H1 (cell line): ENCODE measurements around the gene ACTL8. TPM values are rescaled to one million over a fixed set of nuclear protein-coding genes. Genes with fewer than 3 reads are reported as not detected.

ENCODE experiments used
- CREB1 ChIP-seq: IDR thresholded peaks from 2 replicates; pipeline ENCODE4 v1.6.1; 2012; ENCODE audit warnings: inconsistent platforms
- GABPA ChIP-seq: IDR thresholded peaks from 2 replicates; pipeline ENCODE4 v1.6.1; 2011; ENCODE audit warnings: mild to moderate bottlenecking, low read length, moderate library complexity, borderline replicate concordance; ENCODE audit not compliant: insufficient read depth
- GTF2F1 ChIP-seq: IDR thresholded peaks from 2 replicates; pipeline ENCODE4 v1.6.1; 2012; ENCODE audit warnings: low read depth, low read length, improper control_type of control experiment, borderline replicate concordance
- RBBP5 ChIP-seq: IDR thresholded peaks from 2 replicates; pipeline ENCODE4 v1.7.1; 2012; ENCODE audit warnings: low read depth, mild to moderate bottlenecking, inconsistent platforms, low read length, moderate library complexity, borderline replicate concordance
- RNF2 ChIP-seq: fragments of 200-900, 300-1000 bp; sonication (generic); IDR thresholded peaks from 2 replicates; pipeline ENCODE4 v1.7.1; 2016; ENCODE audit warnings: borderline replicate concordance, low read depth, mild to moderate bottlenecking, antibody characterized with exemption, low read length; ENCODE audit not compliant: poor library complexity, severe bottlenecking; ENCODE audit errors: missing control alignments
- SUZ12 ChIP-seq: fragments of 200-600 bp; sonication (generic); IDR thresholded peaks from 2 replicates; pipeline ENCODE4 v1.6.1; 2012; ENCODE audit warnings: mild to moderate bottlenecking, inconsistent platforms, low read length, moderate library complexity, mixed read lengths
- TAF7 ChIP-seq: optimal IDR thresholded peaks from 2 replicates; pipeline ENCODE3; 2011; ENCODE audit warnings: low read depth, mild to moderate bottlenecking, inconsistent platforms, low read length, moderate library complexity, borderline replicate concordance
- TBP ChIP-seq: IDR thresholded peaks from 2 replicates; pipeline ENCODE4 v1.6.1; 2011; ENCODE audit warnings: low read depth, low read length, improper control_type of control experiment
- TCF12 ChIP-seq: IDR thresholded peaks from 2 replicates; pipeline ENCODE4 v1.6.1; 2011; ENCODE audit warnings: low read depth, mild to moderate bottlenecking, low read length
- polyA plus RNA-seq, 7 experiments: library from polyadenylated mRNA; depleted of rRNA in 3 of 7; stranded (reverse) in 5 of 7; unstranded in 2 of 7; fragments of >200 nt in 5 of 7; fragments of 200-250 nt in 2 of 7; gene quantifications; 1 replicate in 5 of 7; 2 replicates in 1 of 7; 4 replicates in 1 of 7; pipeline versions ENCODE4 v1.2.1 to v1.2.3, GENCODE V29; 2011 to 2013; ENCODE audit warnings: missing spikeins in 2 of 7, mixed read lengths in 2 of 7
- total RNA-seq: library from RNA; stranded (reverse); fragmentation: NEBNext Ultra II Directional; extraction: Animal tissue kit (Norgen Biotek cat#: 25700); gene quantifications from 2 replicates; pipeline ENCODE4 v1.2.1, GENCODE V29; 2021
- TF ChIP-seq, protein P1 (sequence below): fragments of 300-600 bp; sonication (generic); IDR thresholded peaks from 2 replicates; pipeline ENCODE4 v1.7.1; 2012; ENCODE audit warnings: low read length, moderate library complexity, mild to moderate bottlenecking, inconsistent platforms; ENCODE audit not compliant: insufficient replicate concordance

ACTL8 gene
- total and polyA plus RNA-seq, 2 of the 8 experiments (the other 6 are each of a cell fraction or from before 2014, with no cell fraction given) = 0.33 to 0.47 TPM

DNA sequence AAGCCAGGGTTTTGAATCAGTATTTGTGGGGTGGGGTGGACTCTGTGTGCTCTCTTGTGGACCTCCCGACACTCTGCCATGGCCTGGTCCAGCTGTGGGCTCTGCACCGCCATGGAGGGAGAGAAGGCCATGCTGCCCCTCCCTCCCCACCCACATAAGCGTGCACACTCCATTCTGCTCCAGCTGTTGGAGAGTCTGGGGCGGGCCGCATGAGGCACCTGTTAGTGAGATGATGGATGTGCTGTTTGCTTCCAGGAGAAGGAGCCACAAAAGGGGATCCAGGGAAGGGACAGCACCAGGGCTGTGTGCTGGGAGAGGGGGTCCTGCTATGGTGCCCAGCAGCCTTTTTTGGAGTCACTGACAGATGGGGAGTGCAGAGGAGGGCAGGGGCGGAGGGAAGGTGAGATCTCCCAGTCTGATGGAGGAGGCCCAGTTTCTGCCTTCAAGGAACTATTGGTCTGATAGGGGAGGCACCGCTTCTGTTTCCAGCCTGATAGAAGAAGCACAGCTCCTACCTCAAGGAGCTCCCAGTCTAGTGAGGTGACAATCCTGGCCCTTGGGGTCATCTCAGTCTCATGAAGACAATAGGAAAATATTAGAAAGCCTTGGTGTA, 101.5 kb downstream of the ACTL8 start (continued):
- TF ChIP-seq, protein P1, sequence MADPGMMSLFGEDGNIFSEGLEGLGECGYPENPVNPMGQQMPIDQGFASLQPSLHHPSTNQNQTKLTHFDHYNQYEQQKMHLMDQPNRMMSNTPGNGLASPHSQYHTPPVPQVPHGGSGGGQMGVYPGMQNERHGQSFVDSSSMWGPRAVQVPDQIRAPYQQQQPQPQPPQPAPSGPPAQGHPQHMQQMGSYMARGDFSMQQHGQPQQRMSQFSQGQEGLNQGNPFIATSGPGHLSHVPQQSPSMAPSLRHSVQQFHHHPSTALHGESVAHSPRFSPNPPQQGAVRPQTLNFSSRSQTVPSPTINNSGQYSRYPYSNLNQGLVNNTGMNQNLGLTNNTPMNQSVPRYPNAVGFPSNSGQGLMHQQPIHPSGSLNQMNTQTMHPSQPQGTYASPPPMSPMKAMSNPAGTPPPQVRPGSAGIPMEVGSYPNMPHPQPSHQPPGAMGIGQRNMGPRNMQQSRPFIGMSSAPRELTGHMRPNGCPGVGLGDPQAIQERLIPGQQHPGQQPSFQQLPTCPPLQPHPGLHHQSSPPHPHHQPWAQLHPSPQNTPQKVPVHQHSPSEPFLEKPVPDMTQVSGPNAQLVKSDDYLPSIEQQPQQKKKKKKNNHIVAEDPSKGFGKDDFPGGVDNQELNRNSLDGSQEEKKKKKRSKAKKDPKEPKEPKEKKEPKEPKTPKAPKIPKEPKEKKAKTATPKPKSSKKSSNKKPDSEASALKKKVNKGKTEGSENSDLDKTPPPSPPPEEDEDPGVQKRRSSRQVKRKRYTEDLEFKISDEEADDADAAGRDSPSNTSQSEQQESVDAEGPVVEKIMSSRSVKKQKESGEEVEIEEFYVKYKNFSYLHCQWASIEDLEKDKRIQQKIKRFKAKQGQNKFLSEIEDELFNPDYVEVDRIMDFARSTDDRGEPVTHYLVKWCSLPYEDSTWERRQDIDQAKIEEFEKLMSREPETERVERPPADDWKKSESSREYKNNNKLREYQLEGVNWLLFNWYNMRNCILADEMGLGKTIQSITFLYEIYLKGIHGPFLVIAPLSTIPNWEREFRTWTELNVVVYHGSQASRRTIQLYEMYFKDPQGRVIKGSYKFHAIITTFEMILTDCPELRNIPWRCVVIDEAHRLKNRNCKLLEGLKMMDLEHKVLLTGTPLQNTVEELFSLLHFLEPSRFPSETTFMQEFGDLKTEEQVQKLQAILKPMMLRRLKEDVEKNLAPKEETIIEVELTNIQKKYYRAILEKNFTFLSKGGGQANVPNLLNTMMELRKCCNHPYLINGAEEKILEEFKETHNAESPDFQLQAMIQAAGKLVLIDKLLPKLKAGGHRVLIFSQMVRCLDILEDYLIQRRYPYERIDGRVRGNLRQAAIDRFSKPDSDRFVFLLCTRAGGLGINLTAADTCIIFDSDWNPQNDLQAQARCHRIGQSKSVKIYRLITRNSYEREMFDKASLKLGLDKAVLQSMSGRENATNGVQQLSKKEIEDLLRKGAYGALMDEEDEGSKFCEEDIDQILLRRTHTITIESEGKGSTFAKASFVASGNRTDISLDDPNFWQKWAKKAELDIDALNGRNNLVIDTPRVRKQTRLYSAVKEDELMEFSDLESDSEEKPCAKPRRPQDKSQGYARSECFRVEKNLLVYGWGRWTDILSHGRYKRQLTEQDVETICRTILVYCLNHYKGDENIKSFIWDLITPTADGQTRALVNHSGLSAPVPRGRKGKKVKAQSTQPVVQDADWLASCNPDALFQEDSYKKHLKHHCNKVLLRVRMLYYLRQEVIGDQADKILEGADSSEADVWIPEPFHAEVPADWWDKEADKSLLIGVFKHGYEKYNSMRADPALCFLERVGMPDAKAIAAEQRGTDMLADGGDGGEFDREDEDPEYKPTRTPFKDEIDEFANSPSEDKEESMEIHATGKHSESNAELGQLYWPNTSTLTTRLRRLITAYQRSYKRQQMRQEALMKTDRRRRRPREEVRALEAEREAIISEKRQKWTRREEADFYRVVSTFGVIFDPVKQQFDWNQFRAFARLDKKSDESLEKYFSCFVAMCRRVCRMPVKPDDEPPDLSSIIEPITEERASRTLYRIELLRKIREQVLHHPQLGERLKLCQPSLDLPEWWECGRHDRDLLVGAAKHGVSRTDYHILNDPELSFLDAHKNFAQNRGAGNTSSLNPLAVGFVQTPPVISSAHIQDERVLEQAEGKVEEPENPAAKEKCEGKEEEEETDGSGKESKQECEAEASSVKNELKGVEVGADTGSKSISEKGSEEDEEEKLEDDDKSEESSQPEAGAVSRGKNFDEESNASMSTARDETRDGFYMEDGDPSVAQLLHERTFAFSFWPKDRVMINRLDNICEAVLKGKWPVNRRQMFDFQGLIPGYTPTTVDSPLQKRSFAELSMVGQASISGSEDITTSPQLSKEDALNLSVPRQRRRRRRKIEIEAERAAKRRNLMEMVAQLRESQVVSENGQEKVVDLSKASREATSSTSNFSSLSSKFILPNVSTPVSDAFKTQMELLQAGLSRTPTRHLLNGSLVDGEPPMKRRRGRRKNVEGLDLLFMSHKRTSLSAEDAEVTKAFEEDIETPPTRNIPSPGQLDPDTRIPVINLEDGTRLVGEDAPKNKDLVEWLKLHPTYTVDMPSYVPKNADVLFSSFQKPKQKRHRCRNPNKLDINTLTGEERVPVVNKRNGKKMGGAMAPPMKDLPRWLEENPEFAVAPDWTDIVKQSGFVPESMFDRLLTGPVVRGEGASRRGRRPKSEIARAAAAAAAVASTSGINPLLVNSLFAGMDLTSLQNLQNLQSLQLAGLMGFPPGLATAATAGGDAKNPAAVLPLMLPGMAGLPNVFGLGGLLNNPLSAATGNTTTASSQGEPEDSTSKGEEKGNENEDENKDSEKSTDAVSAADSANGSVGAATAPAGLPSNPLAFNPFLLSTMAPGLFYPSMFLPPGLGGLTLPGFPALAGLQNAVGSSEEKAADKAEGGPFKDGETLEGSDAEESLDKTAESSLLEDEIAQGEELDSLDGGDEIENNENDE = no peak
- TF ChIP-seq TBP (no peak), GTF2F1 (no peak), TCF12 (no peak), RBBP5 (no peak), TAF7 (no peak), GABPA (no peak), SUZ12 (no peak), CREB1 (no peak), RNF2 (no peak)
